H9 (cell line): Measurements from ENCODE around the gene MGAT4A. TPM values are rescaled to one million over a fixed set of nuclear protein-coding genes. Genes with fewer than 3 reads are reported as not detected.

Experiments
- DNase-seq: peaks from one replicate; pipeline ENCODE4 v3.0.0-alpha.2; 2017
- H2AFZ ChIP-seq: one replicate; pipeline ENCODE4 v1.6.1; 2013; ENCODE audit warnings: mild to moderate bottlenecking, low read length, control low read depth, moderate library complexity
- H2AK5ac ChIP-seq: 2 replicates; pipeline ENCODE4 v1.6.1; 2013; ENCODE audit warnings: low read length, control low read depth, mixed read lengths; ENCODE audit not compliant: insufficient read length
- H2BK120ac ChIP-seq: one replicate; pipeline ENCODE4 v1.6.1; 2013; ENCODE audit warnings: low read depth, mild to moderate bottlenecking, low read length, control low read depth, inconsistent platforms; ENCODE audit not compliant: poor library complexity, severe bottlenecking
- H2BK12ac ChIP-seq: 2 replicates; pipeline ENCODE4 v1.6.1; 2013; ENCODE audit warnings: low read length, control low read depth, mixed read lengths, low read depth; ENCODE audit not compliant: insufficient read length
- H2BK15ac ChIP-seq: 2 replicates; pipeline ENCODE4 v1.6.1; 2013; ENCODE audit warnings: low read depth, low read length, control low read depth
- H2BK20ac ChIP-seq: one replicate; pipeline ENCODE4 v1.6.1; 2013; ENCODE audit warnings: low read depth, mild to moderate bottlenecking, low read length, control low read depth, inconsistent platforms; ENCODE audit not compliant: poor library complexity, severe bottlenecking
- H2BK5ac ChIP-seq: 2 replicates; pipeline ENCODE4 v1.6.1; 2013; ENCODE audit warnings: low read length, control low read depth, mixed read lengths; ENCODE audit not compliant: insufficient read length
- H3K14ac ChIP-seq: 2 replicates; pipeline ENCODE4 v1.6.1; 2013; ENCODE audit warnings: low read length, control low read depth; ENCODE audit not compliant: insufficient read depth
- H3K18ac ChIP-seq: 2 replicates; pipeline ENCODE4 v1.6.1; 2013; ENCODE audit warnings: low read depth, mild to moderate bottlenecking, mixed read lengths, low read length, control low read depth; ENCODE audit not compliant: insufficient read length
- H3K23ac ChIP-seq: 2 replicates; pipeline ENCODE4 v1.6.1; 2013; ENCODE audit warnings: low read length, control low read depth, mixed read lengths, low read depth; ENCODE audit not compliant: insufficient read length
- H3K23me2 ChIP-seq: 2 replicates; pipeline ENCODE4 v1.6.1; 2013; ENCODE audit warnings: low read depth, mild to moderate bottlenecking, mixed read lengths, low read length, control low read depth; ENCODE audit not compliant: insufficient read length, poor library complexity, severe bottlenecking
- H3K27ac ChIP-seq: 2 replicates; pipeline ENCODE4 v1.5.1; 2013; ENCODE audit warnings: low read length, control low read depth, mixed read lengths, low read depth; ENCODE audit not compliant: insufficient read length
- H3K27me3 ChIP-seq: 2 replicates; pipeline ENCODE4 v1.6.1; 2013; ENCODE audit warnings: low read length, control low read depth, inconsistent platforms; ENCODE audit not compliant: insufficient read depth
- H3K4ac ChIP-seq: 2 replicates; pipeline ENCODE4 v1.6.1; 2013; ENCODE audit warnings: low read depth, mild to moderate bottlenecking, control low read depth, inconsistent platforms, low read length, moderate library complexity
- H3K4me1 ChIP-seq: 2 replicates; pipeline ENCODE4 v1.6.1; 2013; ENCODE audit warnings: low read length, control low read depth, inconsistent platforms; ENCODE audit not compliant: insufficient read depth
- H3K4me2 ChIP-seq: 2 replicates; pipeline ENCODE4 v1.6.1; 2013; ENCODE audit warnings: low read length, control low read depth, mixed read lengths; ENCODE audit not compliant: insufficient read length, insufficient read depth
- H3K56ac ChIP-seq: 2 replicates; pipeline ENCODE4 v1.6.1; 2013; ENCODE audit warnings: low read depth, mild to moderate bottlenecking, mixed read lengths, low read length, control low read depth; ENCODE audit not compliant: insufficient read length
- H3K79me1 ChIP-seq: 2 replicates; pipeline ENCODE4 v1.6.1; 2013; ENCODE audit warnings: low read depth, mild to moderate bottlenecking, moderate library complexity, low read length, control low read depth, inconsistent platforms; ENCODE audit not compliant: insufficient read depth, poor library complexity, severe bottlenecking
- H3K79me2 ChIP-seq: 2 replicates; pipeline ENCODE4 v1.6.1; 2013; ENCODE audit warnings: low read length, control low read depth, inconsistent platforms; ENCODE audit not compliant: insufficient read depth
- H3K9ac ChIP-seq: 2 replicates; pipeline ENCODE4 v1.6.1; 2013; ENCODE audit warnings: low read length, control low read depth, mixed read lengths; ENCODE audit not compliant: insufficient read length; ENCODE audit errors: extremely low read depth
- H3K9me3 ChIP-seq: one replicate; pipeline ENCODE4 v1.6.1; 2013; ENCODE audit warnings: low read depth, low read length, inconsistent platforms; ENCODE audit not compliant: control insufficient read depth
- H3T11ph ChIP-seq: one replicate; pipeline ENCODE4 v1.6.1; 2013; ENCODE audit warnings: mild to moderate bottlenecking, low read length, control low read depth, inconsistent platforms
- H4K20me1 ChIP-seq: one replicate; pipeline ENCODE4 v1.6.1; 2013; ENCODE audit not compliant: control insufficient read depth, insufficient read length, insufficient read depth
- H4K5ac ChIP-seq: 2 replicates; pipeline ENCODE4 v1.6.1; 2013; ENCODE audit warnings: low read depth, mild to moderate bottlenecking, mixed read lengths, low read length, control low read depth; ENCODE audit not compliant: insufficient read length
- H4K8ac ChIP-seq: replicated peaks from 2 replicates; pipeline ENCODE4 v1.6.1; 2013; ENCODE audit warnings: low read length, control low read depth, mixed read lengths, low read depth; ENCODE audit not compliant: insufficient read length
- H4K91ac ChIP-seq: 2 replicates; pipeline ENCODE4 v1.6.1; 2013; ENCODE audit warnings: low read depth, mild to moderate bottlenecking, moderate library complexity, mixed read lengths, low read length, control low read depth; ENCODE audit not compliant: insufficient read length
- H3K27ac Mint-ChIP-seq, 3 experiments: 2 replicates in 2 of 3; 3 replicates in 1 of 3; pipeline ENCODE4 v1.8.0; 2020 to 2021; ENCODE audit warnings: mixed read lengths in 3 of 3, mild to moderate bottlenecking in 1 of 3, moderate library complexity in 1 of 3
- H3K27me3 Mint-ChIP-seq: 2 replicates; pipeline ENCODE4 v1.8.0; 2021; ENCODE audit warnings: low read depth, mild to moderate bottlenecking, moderate library complexity, mixed read lengths
- H3K36me3 Mint-ChIP-seq, 3 experiments: 2 replicates in 2 of 3; 3 replicates in 1 of 3; pipeline ENCODE4 v1.8.0; 2020 to 2021; ENCODE audit warnings: low read depth in 3 of 3, mixed read lengths in 3 of 3; ENCODE audit not compliant: insufficient read depth in 1 of 3
- H3K4me1 Mint-ChIP-seq, 2 experiments: 2 replicates each; pipeline ENCODE4 v1.8.0; 2020; ENCODE audit warnings: mixed read lengths in 2 of 2
- H3K4me3 Mint-ChIP-seq, 2 experiments: 2 replicates in 1 of 2; 3 replicates in 1 of 2; pipeline ENCODE4 v1.8.0; 2020 to 2021; ENCODE audit warnings: mild to moderate bottlenecking in 2 of 2, mixed read lengths in 2 of 2, moderate library complexity in 1 of 2
- H3K9me3 Mint-ChIP-seq, 2 experiments: 2 replicates in 1 of 2; 3 replicates in 1 of 2; pipeline ENCODE4 v1.8.0; 2020; ENCODE audit warnings: mild to moderate bottlenecking in 2 of 2, mixed read lengths in 2 of 2, moderate library complexity in 1 of 2
- CTCF ChIP-seq: fragments of 200-600 bp; sonication (generic); conservative IDR thresholded peaks from 3 replicates; pipeline ENCODE4 v1.8.0; 2021; ENCODE audit warnings: antibody characterized with exemption, mild to moderate bottlenecking
- WGBS: extraction: QIAGEN DNeasy Blood & Tissue Kit; methylation state at CpG from one replicate; pipeline ENCODE4 v1.1.7; 2013; ENCODE audit warnings: missing lambda C conversion rate, low lambda C conversion rate, mixed read lengths; ENCODE audit not compliant: insufficient read length; ENCODE audit errors: extremely low coverage; 5-methylcytosine and 5-hydroxymethylcytosine counted together
- total RNA-seq: library from RNA; stranded (reverse); gene quantifications from 2 replicates; pipeline ENCODE4 v1.2.1, GENCODE V29; 2021

The MGAT4A gene
- total RNA-seq, 1 experiment from 2014 or later = 3.5 TPM

GRCh38 chr2:98777710-98778109 lies 46.8 kb upstream of the MGAT4A start:
- H3K4me1 ChIP-seq = peaks cover 2% of the 10 kb centered on the region; the same call in 1 of the 2 replicates
- no peak overlapping the region for H4K8ac ChIP-seq
- H3K79me1 ChIP-seq = no peaks in the 10 kb centered on the region
- H4K91ac ChIP-seq = no peak overlapping the region
- H2BK5ac ChIP-seq = no peak overlapping the region
- no peaks in the 10 kb centered on the region for H4K20me1 ChIP-seq
- H3K23ac ChIP-seq = no peak overlapping the region
- Mint-ChIP-seq H3K4me1 (peaks cover 19 to 38% of the 10 kb centered on the region in 2 experiments), H3K36me3 (peaks cover 0 to 15% (median 1%) of the 10 kb centered on the region in 3 experiments; a peak in 4 of 7 replicates), H3K27ac (no peak overlapping the region), H3K4me3 (no peak overlapping the region), H3K27me3 (peaks cover 6% of the 10 kb centered on the region; the same call in 1 of the 2 replicates), H3K9me3 (peaks cover 17 to 18% of the 10 kb centered on the region in 2 experiments)
- no peaks in the 10 kb centered on the region for H3K27me3 ChIP-seq
- no peak overlapping the region for H3T11ph ChIP-seq
- no peak overlapping the region for H2BK20ac ChIP-seq
- no peaks in the 10 kb centered on the region for H3K79me2 ChIP-seq
- no peak overlapping the region for H2BK12ac ChIP-seq
- no peak overlapping the region for H3K14ac ChIP-seq
- no peak overlapping the region for H3K27ac ChIP-seq
- no peak for DNase-seq
- H3K9ac ChIP-seq = no peak overlapping the region
- no peak for TF ChIP-seq CTCF
- no peaks in the 10 kb centered on the region for H3K23me2 ChIP-seq
- no peak overlapping the region for H3K4ac ChIP-seq
- H2BK15ac ChIP-seq = no peak overlapping the region
- H3K9me3 ChIP-seq = no peaks in the 10 kb centered on the region
- no peak overlapping the region for H3K4me2 ChIP-seq
- no CpG with 5 or more reads among the region's 1 CpG for WGBS
- no peak overlapping the region for H2BK120ac ChIP-seq
- H4K5ac ChIP-seq = no peak overlapping the region
- no peak overlapping the region for H3K56ac ChIP-seq
- no peak overlapping the region for H2AK5ac ChIP-seq
- no peak overlapping the region for H3K18ac ChIP-seq
- H2AFZ ChIP-seq = no peak overlapping the region
